Endothelial cell of umbilical vein (primary cell): Measurements from ENCODE around the gene CYP39A1. TPM values are rescaled to one million over a fixed set of nuclear protein-coding genes. Genes with fewer than 3 reads are reported as not detected.

Experiments
- BruUV-seq: library from RNA; stranded (reverse); fragments of 400-500 nt; replicated peaks from 2 replicates; lab custom pipeline; 2021; lab: Mats Ljungman, UMichigan
- CTCF ChIA-PET: fragments of 300-600, 350-600 bp; sonication (Branson Sonifier 250); formaldehyde crosslinking; loops from one replicate; lab custom pipeline; 2021; ENCODE audit warnings: antibody characterized with exemption, inconsistent platforms; lab: Charles Lee
- POLR2A ChIA-PET: fragments of 300-600, 350-600 bp; sonication (Branson Sonifier 250); formaldehyde crosslinking; loops from one replicate; lab custom pipeline; 2021; ENCODE audit warnings: antibody characterized with exemption, inconsistent platforms; lab: Charles Lee
- DNase-seq: peaks from one replicate; pipeline ENCODE4 v3.0.0-alpha.2; 2011; ENCODE audit warnings: low read depth, low spot score
- FAIRE-seq: peaks from 2 replicates; lab custom pipeline; 2011; peaks lifted over from hg19 to GRCh38; lab: Jason Lieb, UNC
- H2AFZ ChIP-seq: 2 replicates; pipeline ENCODE4 v1.6.0; 2012; ENCODE audit warnings: low read depth, low read length, control low read depth, inconsistent platforms
- H3K27ac ChIP-seq: 2 replicates; pipeline ENCODE4 v1.5.1; 2011; ENCODE audit warnings: low read depth, mild to moderate bottlenecking, control low read depth, low read length, moderate library complexity; ENCODE audit not compliant: insufficient read depth
- H3K27me3 ChIP-seq, 2 experiments: 2 replicates each; pipeline versions ENCODE4 v1.6.0 to v1.6.1; 2011; ENCODE audit warnings: low read length in 2 of 2, mixed read lengths in 1 of 2; ENCODE audit not compliant: control insufficient read depth in 2 of 2, insufficient read depth in 2 of 2
- H3K36me3 ChIP-seq, 2 experiments: 2 replicates in 1 of 2; 3 replicates in 1 of 2; pipeline ENCODE4 v1.5.1; 2011; ENCODE audit warnings: low read length in 2 of 2, mild to moderate bottlenecking in 1 of 2, moderate library complexity in 1 of 2; ENCODE audit not compliant: control insufficient read depth in 2 of 2, insufficient read depth in 2 of 2; ENCODE audit errors: extremely low read depth in 1 of 2
- H3K4me1 ChIP-seq: 3 replicates; pipeline ENCODE4 v1.5.1; 2011; ENCODE audit warnings: mild to moderate bottlenecking, low read length; ENCODE audit not compliant: control insufficient read depth, insufficient read depth; ENCODE audit errors: extremely low read depth
- H3K4me2 ChIP-seq: 2 replicates; pipeline ENCODE4 v1.6.1; 2011; ENCODE audit warnings: low read length, control low read depth, mixed read lengths; ENCODE audit not compliant: insufficient read depth
- H3K4me3 ChIP-seq, 3 experiments: fragments of 200-600 bp in 1 of 3; sonication (generic), shearing (Covaris generic) in 1 of 3; replicated peaks in 1 of 3; 2 replicates each; pipeline ENCODE4 v1.5.1; 2011 to 2016; ENCODE audit warnings: control low read depth in 3 of 3, low read length in 3 of 3, mild to moderate bottlenecking in 2 of 3, inconsistent platforms in 1 of 3, low read depth in 1 of 3, moderate library complexity in 1 of 3; ENCODE audit not compliant: insufficient read depth in 1 of 3
- H3K79me2 ChIP-seq: 2 replicates; pipeline ENCODE4 v1.6.0; 2012; ENCODE audit warnings: low read length, inconsistent platforms; ENCODE audit not compliant: control insufficient read depth, insufficient read depth
- H3K9ac ChIP-seq: replicated peaks from 2 replicates; pipeline ENCODE3; 2011; ENCODE audit warnings: low read length, control low read depth; ENCODE audit not compliant: insufficient read depth; ENCODE audit errors: extremely low read depth
- H3K9me1 ChIP-seq: replicated peaks from 3 replicates; pipeline ENCODE4 v1.6.0; 2011; ENCODE audit warnings: mild to moderate bottlenecking, low read length; ENCODE audit not compliant: control insufficient read depth, insufficient read depth; ENCODE audit errors: extremely low read depth
- H3K9me3 ChIP-seq: replicated peaks from 2 replicates; pipeline ENCODE4 v1.5.1; 2012; ENCODE audit warnings: low read length, inconsistent platforms; ENCODE audit not compliant: control insufficient read depth, insufficient read depth
- H4K20me1 ChIP-seq: replicated peaks from 2 replicates; pipeline ENCODE3; 2011; ENCODE audit warnings: mild to moderate bottlenecking, low read length; ENCODE audit not compliant: control insufficient read depth, insufficient read depth; ENCODE audit errors: extremely low read depth
- EZH2 ChIP-seq: IDR thresholded peaks from 2 replicates; pipeline ENCODE4 v1.6.1; 2012; ENCODE audit warnings: borderline replicate concordance, low read depth, mild to moderate bottlenecking, moderate library complexity, low read length, inconsistent platforms; ENCODE audit not compliant: severe bottlenecking
- FOS ChIP-seq: IDR thresholded peaks from 2 replicates; pipeline ENCODE4 v1.6.1; 2011; ENCODE audit warnings: mild to moderate bottlenecking, low read length, moderate library complexity, borderline replicate concordance; ENCODE audit not compliant: insufficient read depth
- GATA2 ChIP-seq: IDR thresholded peaks from 2 replicates; pipeline ENCODE4 v1.7.0; 2011; ENCODE audit warnings: low read depth, mild to moderate bottlenecking, moderate library complexity, mixed read lengths, low read length; ENCODE audit not compliant: insufficient read length, insufficient read depth
- JUN ChIP-seq: IDR thresholded peaks from 2 replicates; pipeline ENCODE4 v1.6.1; 2011; ENCODE audit warnings: borderline replicate concordance, low read depth; ENCODE audit not compliant: insufficient read length, insufficient read depth
- MYC ChIP-seq: IDR thresholded peaks from one replicate; pipeline ENCODE4 v1.6.1; 2011; ENCODE audit warnings: mild to moderate bottlenecking, low read depth, low read length
- POLR2A ChIP-seq: IDR thresholded peaks from 2 replicates; pipeline ENCODE4 v1.6.1; 2012; ENCODE audit warnings: low read depth, mild to moderate bottlenecking, control low read depth, low read length
- POLR2AphosphoS5 ChIP-seq: IDR thresholded peaks from 2 replicates; pipeline ENCODE4 v1.6.1; 2012; ENCODE audit warnings: low read depth, mild to moderate bottlenecking, control low read depth, low read length, moderate library complexity; ENCODE audit not compliant: insufficient read depth
- dilution Hi-C: fragments of 300-500 bp; cut with MboI; formaldehyde crosslinking; loops from one replicate; pipeline ENCODE4 v1.15.0; 2019; ENCODE audit warnings: low sequenced_read_pairs; ENCODE audit not compliant: extremely low pct_ligation_motif_present
- intact Hi-C: fragments of 100-400 bp; cut with micrococcal nuclease; formaldehyde crosslinking; loops from one replicate; pipeline ENCODE4 v1.10.0; 2022
- polyA plus RNA-seq, 4 experiments: library from polyadenylated mRNA; depleted of rRNA in 3 of 4; stranded (reverse) in 3 of 4; unstranded in 1 of 4; fragments of >200 nt; gene quantifications; 2 replicates each; pipeline versions ENCODE4 v1.2.1 to v1.2.3, GENCODE V29; 2011 to 2012; ENCODE audit warnings: missing spikeins in 1 of 4
- total RNA-seq: library from RNA; stranded (reverse); gene quantifications from 2 replicates; pipeline ENCODE4 v1.2.3, GENCODE V29; 2021
- TF ChIP-seq, protein P1 (sequence below), 2 donors: IDR thresholded peaks; 1 replicate in 1 of 2; 2 replicates in 1 of 2; pipeline ENCODE4 v1.5.1; 2011; ENCODE audit warnings: low read length in 2 of 2, mild to moderate bottlenecking in 2 of 2, moderate library complexity in 2 of 2, control low read depth in 1 of 2, inconsistent platforms in 1 of 2, low read depth in 1 of 2; ENCODE audit not compliant: insufficient read depth in 1 of 2; ENCODE audit errors: extremely low read depth in 1 of 2
- TF ChIP-seq, protein P2 (sequence below): IDR thresholded peaks from 2 replicates; pipeline ENCODE4 v1.6.1; 2011; ENCODE audit not compliant: insufficient read depth, insufficient read length

The CYP39A1 gene
- total and polyA plus RNA-seq, 2 donors (not counting 3 experiments of a cell fraction or from before 2014, with no cell fraction given) = not detected

DNA sequence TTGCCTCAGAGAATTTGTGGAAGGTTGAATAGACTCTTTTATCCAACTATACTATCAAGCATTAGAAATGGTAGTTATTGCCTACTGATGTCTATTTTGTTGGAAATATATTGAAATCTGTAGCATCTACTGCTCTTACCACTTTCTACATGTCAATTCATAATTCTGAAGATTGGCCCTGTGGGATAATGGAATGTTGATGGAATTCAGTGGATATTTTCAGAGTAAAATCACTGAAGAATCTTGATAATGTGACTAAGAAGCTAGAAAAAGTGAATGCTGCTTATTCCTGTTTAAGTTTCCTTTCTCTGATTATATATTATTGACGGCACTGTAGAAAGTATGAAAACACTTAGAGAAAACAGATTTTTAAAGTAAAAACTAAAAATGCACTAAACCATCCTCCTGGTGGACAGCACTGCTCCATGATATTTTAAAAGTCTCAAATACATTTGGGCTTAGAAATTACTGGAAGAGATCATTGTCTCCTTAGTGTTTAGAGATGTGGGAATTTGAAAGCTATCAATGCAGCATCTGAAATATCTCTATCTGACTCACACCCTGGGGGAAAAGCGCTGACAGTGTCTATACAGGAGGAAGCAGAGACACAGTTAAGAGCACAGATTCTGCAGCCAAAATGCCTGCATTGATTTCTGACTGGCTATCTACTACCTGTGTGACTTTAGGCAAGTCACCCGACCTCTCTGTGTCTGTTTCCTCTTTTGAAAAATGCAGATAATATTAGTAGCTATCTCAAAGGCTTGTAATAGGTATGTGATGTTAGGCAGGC lies 123.5 kb downstream of the CYP39A1 start:
- dilution Hi-C loops = no loop called here
- no peaks in the 10 kb centered on the region for H3K27me3 ChIP-seq
- no peak overlapping the region for H3K27ac ChIP-seq
- no peaks in the 10 kb centered on the region for H3K79me2 ChIP-seq
- intact Hi-C loops = no loop called here
- no peak for TF ChIP-seq EZH2
- no peak for TF ChIP-seq POLR2A
- TF ChIP-seq, protein P1, sequence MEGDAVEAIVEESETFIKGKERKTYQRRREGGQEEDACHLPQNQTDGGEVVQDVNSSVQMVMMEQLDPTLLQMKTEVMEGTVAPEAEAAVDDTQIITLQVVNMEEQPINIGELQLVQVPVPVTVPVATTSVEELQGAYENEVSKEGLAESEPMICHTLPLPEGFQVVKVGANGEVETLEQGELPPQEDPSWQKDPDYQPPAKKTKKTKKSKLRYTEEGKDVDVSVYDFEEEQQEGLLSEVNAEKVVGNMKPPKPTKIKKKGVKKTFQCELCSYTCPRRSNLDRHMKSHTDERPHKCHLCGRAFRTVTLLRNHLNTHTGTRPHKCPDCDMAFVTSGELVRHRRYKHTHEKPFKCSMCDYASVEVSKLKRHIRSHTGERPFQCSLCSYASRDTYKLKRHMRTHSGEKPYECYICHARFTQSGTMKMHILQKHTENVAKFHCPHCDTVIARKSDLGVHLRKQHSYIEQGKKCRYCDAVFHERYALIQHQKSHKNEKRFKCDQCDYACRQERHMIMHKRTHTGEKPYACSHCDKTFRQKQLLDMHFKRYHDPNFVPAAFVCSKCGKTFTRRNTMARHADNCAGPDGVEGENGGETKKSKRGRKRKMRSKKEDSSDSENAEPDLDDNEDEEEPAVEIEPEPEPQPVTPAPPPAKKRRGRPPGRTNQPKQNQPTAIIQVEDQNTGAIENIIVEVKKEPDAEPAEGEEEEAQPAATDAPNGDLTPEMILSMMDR (IDR thresholded peaks at IDR 0.05; ENCODE audit: extremely low read depth in 1 of 2, insufficient read depth in 1 of 2, low read depth in 1 of 2, low read length in 2 of 2) = no peak
- TF ChIP-seq GATA2 = no peak
- no peak for TF ChIP-seq FOS
- TF ChIP-seq, protein P2, sequence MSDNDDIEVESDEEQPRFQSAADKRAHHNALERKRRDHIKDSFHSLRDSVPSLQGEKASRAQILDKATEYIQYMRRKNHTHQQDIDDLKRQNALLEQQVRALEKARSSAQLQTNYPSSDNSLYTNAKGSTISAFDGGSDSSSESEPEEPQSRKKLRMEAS = no peak
- no peak for TF ChIP-seq POLR2AphosphoS5
- TF ChIP-seq MYC = no peak
- no peak for TF ChIP-seq JUN
- H2AFZ ChIP-seq = no peak overlapping the region
- BruUV-seq = no TSS peak
- H3K4me2 ChIP-seq = no peak overlapping the region
- no peaks in the 10 kb centered on the region for H3K4me1 ChIP-seq
- DNase-seq (no peak), FAIRE-seq (no peak)
- no peaks in the 10 kb centered on the region for H3K9me3 ChIP-seq
- no peaks in the 10 kb centered on the region for H3K9me1 ChIP-seq
- no peaks in the 10 kb centered on the region for H4K20me1 ChIP-seq
- H3K4me3 ChIP-seq = no peak overlapping the region
- no peaks in the 10 kb centered on the region for H3K36me3 ChIP-seq
- ChIA-PET POLR2A (interaction anchor here (0.7 kb wide), 1 partner anchor 69 kb away, joined by 4 read pairs; no protein-coding TSS in a partner anchor), CTCF (no interaction called here)
- no peak overlapping the region for H3K9ac ChIP-seq
